GM19324 (cell line): ENCODE measurements around the gene SYCP1.
"Not testable (repeated sequence)": the region's sequence is repeated elsewhere in the genome, so short reads cannot be mapped to it uniquely, and the experiment has no call there.

Source experiments
- ATAC-seq: cut with Tn5 transposase; IDR thresholded peaks from one replicate; pipeline ENCODE4 v1.9.1; 2021; ENCODE audit warnings: mild to moderate bottlenecking, moderate library complexity; ENCODE audit not compliant: unreplicated experiment, low FRiP score

SYCP1 gene

GRCh38 chr1:114854693-114855320 lies at the start of gene SYCP1:
SYCP1 (plus strand) TSS chr1:114854863; CDS start chr1:114855465, 602 bp downstream.
- ATAC-seq = no peak

GRCh38 chr1:114819869-114820268 lies 34.8 kb upstream of the SYCP1 start:
- ATAC-seq = no peak

GRCh38 chr1:114820392-114820791 lies 34.3 kb upstream of the SYCP1 start:
- no peak for ATAC-seq

GRCh38 chr1:114821978-114822377 lies 32.7 kb upstream of the SYCP1 start:
- no peak for ATAC-seq

GRCh38 chr1:114828251-114828650 lies 26.4 kb upstream of the SYCP1 start:
- ATAC-seq = no peak

GRCh38 chr1:114830075-114830474 lies 24.6 kb upstream of the SYCP1 start:
- not testable (repeated sequence) for ATAC-seq

DNA sequence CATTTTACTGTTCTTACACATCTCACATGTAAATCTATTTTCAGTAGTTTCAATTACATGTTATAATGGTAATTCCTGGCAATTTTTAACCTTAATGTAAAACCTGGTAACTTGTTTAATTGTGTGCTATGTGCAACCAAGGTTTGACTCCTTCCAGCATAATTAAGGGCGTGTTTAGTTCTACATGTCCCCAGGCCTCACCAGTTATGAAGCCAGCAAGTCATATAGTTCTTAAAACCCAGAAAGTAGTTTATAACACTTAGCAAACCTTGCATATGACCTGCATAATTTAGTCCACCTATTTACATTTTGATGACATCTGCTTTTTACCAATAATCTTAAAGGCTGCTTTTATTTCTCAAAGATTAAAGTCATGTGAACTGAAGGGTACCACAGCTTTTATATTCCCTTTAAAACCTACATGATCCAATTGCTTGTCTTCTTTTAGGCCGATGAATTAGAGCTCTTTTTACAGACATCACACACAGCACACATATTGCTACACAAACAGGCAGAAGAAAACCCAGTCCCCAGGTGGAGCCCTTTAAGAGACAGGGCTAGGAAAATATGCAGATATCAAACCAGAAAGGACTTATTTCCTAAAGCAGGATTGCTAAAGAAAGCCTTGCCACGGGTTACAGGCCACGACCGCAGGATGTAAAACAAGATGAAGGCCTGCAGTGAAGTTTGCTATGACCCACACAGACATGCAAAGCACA lies 23.2 kb upstream of the SYCP1 start:
- no peak for ATAC-seq

- ATAC-seq = no peak
Observed at GRCh38 chr1:114832057-114832456, 22.6 kb upstream of the SYCP1 start.

DNA sequence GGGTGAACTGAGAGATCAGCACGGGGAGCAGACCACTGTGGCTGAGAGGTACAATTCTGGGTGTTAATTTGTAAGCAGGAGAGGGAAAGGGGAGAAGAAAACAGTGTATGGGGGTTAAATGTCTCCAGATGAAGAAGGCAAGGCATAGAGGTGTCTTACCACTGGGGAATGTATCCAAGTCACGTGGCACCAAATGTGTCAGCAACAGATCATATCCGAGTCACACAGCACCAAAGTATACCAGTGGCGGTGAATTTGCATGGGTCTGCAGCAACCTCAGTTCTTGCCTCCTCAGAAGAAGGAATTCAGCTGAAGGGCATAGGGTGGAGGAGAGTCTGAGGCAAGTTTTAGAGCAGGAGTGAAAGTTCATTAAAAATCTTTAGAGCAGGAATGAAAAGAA lies 21.2 kb upstream of the SYCP1 start:
- no peak for ATAC-seq

DNA sequence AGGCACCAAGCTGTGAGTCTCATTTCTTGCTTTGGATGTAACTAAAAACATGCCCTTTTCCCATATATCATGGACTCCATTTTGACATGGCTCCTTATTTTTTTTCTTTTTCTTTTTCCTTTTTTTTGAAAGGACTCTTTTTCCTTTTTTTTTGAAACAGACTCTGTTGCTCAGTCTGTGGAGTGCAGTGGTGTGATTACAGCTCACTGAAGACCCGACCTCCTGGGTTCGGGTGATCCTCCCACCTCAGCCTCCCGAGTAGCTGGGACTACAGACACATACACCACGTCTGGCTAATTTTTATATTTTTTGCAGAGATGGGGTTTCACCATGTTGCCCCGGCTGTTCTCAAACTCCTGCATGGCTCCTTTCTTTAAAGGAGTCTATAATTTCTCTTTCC lies 10.4 kb upstream of the SYCP1 start:
- ATAC-seq = no peak

GRCh38 chr1:114853584-114853983 lies 1.1 kb upstream of the SYCP1 start:
- no peak for ATAC-seq

GRCh38 chr1:114861384-114861783 lies 6.7 kb downstream of the SYCP1 start:
- no peak for ATAC-seq

DNA sequence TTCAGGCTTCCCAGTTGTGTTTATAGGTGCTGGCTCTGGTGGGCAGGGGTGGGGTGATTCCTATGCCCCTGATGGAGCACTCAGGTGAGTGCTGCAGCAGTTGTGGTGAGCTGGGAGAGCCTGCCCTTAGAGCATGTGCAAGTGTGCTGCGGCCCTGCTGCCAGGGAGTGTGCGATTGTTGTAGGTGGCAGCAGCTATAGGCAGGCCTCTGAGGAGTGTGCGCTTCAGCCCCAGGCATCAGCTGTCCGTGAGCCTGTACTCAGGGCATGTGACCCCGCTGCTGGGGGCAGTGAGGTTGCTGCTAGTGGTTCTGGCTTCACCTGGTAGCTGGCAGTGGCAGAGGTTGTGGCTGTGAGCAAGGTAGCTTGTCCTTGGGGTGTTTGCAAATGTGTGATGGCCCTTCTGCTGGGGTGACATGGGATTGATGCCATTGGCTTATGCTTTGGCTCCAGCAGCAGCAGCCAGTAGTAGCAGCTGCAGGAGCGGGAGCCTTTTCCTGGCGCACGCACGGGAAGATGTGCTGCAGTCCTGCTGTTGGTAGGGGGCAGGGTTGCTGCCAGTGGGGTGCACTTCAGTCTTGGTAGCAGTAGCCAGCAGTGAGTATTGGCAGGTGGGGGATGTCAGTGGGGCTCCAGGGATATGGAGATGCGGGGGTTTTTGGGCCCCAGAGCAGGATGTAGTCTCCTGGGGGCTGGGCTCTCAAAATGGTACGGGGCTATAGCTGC lies 37.7 kb downstream of the SYCP1 start:
- no peak for ATAC-seq

DNA sequence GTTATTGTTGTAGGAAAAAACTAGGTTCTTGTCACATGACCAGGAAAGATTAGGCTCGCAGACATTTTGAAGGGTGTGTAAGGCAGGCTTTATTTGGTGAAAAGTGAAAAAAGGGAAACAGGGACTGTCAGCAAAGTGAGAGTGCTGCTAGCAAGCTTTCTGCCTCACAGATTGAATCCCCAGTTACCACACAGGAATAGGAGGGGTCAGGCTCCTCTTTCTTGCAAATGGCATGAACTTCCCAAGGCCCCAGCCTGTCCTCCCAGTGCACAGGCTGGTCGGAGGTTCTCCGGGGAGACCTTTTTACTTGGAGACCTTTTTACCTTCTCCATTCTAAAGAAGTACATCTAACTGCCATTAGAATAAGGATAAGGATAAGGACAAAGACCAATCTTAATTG lies 42.1 kb downstream of the SYCP1 start:
- no peak for ATAC-seq

DNA sequence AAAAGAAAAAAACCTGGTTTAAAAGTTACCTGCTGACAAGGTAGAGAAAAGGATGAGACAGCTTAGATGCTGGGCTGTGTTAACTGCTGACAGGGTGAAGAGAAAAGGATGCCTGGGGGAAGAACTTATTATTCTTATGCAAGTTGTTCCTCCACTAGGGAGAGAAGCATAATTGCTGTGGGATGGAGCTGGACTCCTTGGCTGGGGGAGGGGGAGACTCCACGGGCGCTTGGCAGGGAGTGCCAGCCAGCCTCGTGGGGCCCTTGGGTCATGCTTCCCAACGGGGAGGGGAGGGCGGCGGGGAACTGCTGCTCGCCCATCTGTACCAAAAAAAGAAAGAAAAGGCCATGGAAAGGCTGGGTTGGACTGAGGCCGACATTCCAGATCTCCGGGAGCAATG lies 47.2 kb downstream of the SYCP1 start:
- ATAC-seq = no peak

GRCh38 chr1:114902343-114902742 lies 47.7 kb downstream of the SYCP1 start:
- ATAC-seq = no peak

GRCh38 chr1:114903480-114903879 lies 48.8 kb downstream of the SYCP1 start:
- ATAC-seq = no peak

- not testable (repeated sequence) for ATAC-seq
Observed at GRCh38 chr1:114915720-114916119, 61.1 kb downstream of the SYCP1 start.

GRCh38 chr1:114926607-114927006 lies 71.9 kb downstream of the SYCP1 start:
- no peak for ATAC-seq

DNA sequence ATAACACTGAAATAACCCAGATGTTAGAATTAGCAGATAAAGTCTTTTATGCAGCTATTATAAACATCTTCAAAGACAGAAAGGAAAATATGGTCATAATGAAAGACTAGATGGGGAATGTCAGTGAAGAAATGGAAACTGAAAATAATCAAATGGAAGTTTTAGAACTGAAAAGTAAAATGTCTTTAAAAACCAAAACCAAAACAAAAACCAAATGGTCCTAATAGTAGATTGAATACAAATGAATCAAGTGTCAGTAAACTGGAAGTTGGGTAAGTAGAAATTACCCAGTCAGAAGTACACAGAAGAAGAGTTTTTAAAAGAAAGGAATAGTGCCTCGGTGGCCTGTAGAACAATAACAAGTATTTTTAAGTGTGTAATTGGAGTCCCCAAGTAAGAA lies 72.7 kb downstream of the SYCP1 start:
- ATAC-seq = no peak

DNA sequence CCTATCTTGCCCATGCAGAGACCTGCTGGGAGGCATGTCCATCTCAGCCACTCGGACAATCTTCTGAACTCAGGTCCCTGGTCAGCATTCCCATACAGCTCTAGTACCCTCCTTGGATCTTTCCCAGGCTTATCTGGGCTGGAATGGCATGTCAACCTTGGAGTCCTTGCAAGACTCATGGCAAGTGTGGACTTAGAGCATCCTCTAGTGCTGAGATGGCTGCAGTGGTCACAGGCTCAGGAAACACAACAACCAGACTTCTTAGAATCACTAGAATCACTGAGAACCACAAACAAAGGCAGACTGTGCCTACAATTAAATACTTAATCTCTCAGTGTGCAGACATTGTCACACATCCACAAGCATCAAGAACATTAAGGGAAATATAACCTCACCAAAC lies 101.9 kb downstream of the SYCP1 start:
- no peak for ATAC-seq

DNA sequence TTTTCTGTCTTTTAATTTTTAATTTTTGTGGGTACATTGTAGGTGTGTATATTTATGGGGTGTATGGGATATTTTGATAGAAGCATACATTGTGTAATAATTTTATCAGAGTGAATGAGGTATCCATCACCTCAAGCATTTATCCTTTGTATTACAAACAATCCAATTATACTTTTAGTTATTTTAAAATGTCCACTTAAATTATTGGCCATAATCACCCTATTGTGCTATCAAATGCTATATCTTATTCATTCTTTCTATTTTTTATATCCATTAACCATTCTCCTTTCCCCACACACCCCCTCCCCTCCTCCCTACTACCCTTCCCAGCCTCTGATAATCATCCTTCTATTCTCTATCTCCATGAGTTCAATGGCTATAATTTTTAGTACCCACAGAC lies 104.8 kb downstream of the SYCP1 start:
- ATAC-seq = no peak
